ENCODE measurements around the gene GEN1.

GRCh38 chr2:17709897-17710296, 44.0 kb upstream of the GEN1 start:
- TF ChIP-seq CTCF (IDR thresholded peaks at IDR 0.05) (no peak), EP300 (IDR thresholded peaks at IDR 0.05) (no peak), POLR2A (IDR thresholded peaks at IDR 0.05) (no peak)

All from upper lobe of left lung (tissue), 4 donors.